Stimulated activated CD8-positive, alpha-beta memory T cell treated with anti-CD3 and anti-CD28 coated beads, Interleukin-7, amount 100 ng/mL, for 48 hours (primary cell): ENCODE results near the gene TTPAL.

ENCODE experiments used
- DNase-seq, 2 donors: peaks; one replicate each; pipeline ENCODE4 v3.0.0-alpha.2; 2020; ENCODE audit warnings: low read depth in 1 of 2; ENCODE audit errors: extremely low read depth in 1 of 2

Gene TTPAL, protein sequence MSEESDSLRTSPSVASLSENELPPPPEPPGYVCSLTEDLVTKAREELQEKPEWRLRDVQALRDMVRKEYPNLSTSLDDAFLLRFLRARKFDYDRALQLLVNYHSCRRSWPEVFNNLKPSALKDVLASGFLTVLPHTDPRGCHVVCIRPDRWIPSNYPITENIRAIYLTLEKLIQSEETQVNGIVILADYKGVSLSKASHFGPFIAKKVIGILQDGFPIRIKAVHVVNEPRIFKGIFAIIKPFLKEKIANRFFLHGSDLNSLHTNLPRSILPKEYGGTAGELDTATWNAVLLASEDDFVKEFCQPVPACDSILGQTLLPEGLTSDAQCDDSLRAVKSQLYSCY

DNA sequence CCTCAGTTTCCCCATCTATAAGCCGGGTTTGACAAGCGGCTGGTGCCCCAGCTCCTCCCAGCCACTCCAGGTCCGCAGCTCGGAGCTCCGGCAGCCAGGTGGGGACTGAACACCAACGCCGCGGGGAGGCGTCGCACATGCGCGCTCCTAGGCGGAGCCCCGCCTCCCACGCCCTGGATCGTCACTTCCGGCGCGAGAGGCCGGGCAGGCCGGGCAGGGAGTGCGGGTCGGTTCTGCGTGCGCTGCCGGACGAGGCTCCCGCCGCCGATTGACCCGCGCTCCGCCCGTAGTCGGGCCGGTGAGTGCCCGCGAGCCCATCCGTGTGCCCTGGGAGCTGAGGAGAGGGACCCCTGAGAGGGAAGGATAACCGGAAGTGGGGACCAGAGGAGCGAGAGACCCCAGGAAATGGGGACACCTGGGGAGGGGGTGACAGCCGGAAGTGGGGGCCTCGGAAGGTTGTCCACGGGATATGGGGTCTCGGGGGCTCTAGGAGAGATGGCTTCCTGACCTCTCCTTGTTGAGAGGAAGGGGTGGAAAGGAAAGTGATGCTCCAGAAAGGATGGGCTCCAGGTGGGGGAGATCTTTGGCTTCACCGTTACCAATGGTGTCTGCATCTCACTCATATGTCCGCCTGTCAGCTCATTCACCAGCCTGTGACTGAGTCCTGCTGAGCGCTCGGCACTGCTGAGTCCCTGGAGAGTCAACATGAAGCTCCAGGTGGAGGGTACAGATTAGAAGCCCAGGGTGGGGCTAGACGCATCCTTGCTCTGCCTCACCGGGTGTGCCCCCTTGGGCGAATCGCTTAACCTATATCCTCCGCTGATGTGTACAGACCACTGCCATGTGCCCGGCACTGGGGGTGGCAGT is at the start of gene TTPAL:
TTPAL (plus strand) TSS at position 181 of the 867 bp plus-strand sequence. CDS start 4,126 bp downstream, outside the sequence.
- DNase-seq = peak; percentile 84

DNA sequence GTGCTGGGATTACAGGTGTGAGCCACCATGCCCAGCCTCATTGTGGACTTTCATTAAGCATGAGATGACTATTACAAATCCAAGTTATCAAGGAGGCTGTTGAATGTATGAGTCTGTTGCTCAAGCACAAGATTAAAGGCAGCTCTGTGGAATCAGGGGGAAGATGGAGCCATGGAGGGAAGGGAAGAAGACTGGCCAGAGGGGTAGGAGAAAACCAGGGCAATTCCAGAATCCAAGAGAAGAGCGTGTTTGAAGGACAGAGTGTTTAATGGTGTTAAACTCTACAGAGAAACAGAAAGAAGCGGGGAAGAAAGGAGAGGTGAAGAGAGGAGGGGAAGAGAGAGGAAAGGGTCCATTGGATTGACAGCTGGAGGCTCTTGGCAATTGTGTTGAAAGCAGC is 49.8 kb upstream of the TTPAL start:
- DNase-seq = no peak

DNA sequence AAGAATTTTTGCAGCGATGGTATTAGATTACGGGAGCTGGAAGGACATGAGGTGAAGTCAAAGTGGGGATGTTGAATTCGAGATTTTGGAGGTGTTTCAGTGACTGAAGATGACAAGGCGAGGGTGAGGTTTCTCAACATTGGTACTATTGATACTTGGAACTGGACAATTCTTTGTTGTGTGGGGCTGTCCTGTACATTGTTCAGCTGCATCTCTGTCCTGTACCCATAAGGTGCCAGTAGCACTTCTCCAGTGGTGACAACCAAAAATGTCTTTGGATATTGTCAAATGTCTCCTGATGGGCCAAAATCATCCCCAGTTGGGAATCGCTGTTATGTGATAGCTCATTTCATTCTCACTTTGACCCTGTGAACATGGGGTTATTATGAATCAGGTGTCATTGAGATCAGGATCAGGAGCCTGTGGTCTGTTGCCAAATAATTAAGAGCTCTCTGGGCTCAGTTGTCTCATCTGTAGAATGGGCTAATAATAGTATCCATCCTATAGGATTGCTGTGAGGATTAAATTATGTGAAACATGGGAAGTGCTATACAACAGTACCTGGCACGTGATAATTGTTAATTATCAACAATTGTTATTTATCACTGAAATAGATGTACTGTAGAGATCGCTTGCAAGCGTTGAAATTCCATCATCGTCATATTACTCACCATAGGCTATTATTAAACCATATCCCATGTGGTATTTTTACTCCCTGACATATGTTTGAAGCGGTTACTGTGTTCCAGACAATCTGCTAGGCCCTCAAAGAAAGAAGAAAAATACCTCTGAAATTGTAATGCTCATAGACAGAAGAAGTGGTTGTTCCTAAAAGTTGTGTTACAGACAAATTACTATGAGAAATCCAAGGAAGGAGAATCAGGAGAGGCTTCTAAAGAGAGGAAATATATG is 48.5 kb upstream of the TTPAL start:
- no peak for DNase-seq

DNA sequence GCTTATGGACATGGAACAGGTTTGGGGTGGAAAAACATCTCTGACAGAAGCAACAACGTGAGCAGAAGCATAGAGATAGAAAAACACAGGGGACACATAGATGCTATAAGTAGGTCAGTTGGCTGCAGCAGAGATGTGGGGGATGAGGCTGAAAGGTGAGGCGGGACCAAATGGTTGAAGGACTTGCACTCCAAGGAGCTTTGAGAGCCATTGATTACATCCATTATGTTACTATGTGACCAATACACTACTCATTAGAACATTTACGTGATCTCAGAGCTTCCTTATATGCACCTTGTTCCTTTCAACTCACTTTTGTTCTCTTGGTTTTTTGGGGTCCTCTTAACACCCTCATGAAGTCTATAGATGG is 47.9 kb upstream of the TTPAL start:
- DNase-seq = no peak

DNA sequence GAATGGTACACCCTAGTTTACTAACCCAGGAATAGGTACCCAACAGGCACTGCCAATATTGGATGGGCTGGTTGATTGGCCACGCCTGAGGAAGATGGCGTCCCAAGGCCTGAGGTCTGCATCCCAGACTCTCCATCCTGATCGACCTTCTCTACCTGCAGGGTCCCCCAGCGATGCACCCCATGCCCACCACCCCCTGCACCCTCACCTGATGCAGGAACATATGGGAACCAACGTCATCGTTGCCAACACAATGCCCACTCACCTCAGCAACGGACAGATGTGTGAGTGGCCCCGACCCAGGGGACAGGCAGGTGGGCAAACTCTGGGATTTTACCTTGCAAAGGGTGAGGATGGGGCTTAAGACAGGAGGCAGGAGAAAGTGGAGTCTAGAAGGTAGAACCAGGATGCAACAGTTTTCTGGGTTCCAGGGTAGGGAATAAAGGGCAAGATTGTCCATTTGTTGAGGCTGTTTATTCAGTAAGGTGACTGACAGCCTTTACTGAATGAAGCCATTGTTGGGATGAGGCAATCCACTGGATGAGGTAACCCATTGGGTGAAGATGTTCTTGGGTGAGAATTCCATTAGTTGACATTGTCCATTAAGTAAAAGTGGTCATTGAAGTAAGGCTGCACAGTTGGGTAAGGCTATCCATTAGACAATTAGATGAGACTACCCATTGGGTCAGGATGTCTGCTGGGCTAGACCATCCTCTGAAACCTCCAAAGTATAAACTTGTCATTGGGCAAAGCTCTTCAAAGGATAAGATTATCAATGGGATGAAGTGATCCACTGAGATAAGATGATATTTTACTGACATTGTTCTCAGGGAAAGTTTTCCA is 47.3 kb upstream of the TTPAL start:
- DNase-seq = no peak

DNA sequence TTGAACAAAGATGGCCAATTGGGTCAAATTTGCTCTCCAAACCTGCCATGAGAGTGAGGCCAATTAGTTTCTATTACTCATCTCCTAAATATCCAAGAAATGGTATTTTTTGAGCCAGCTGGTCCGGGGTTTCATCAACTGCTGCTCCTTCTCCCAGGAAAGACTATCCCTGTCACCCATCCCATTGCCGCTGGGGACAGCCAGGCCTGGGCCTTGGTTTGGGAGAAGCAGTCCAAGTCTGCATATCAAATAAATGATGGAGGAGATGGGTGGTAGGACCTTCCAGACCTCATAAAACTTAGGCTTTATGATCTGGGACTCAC is 46.7 kb upstream of the TTPAL start:
- DNase-seq = no peak

DNA sequence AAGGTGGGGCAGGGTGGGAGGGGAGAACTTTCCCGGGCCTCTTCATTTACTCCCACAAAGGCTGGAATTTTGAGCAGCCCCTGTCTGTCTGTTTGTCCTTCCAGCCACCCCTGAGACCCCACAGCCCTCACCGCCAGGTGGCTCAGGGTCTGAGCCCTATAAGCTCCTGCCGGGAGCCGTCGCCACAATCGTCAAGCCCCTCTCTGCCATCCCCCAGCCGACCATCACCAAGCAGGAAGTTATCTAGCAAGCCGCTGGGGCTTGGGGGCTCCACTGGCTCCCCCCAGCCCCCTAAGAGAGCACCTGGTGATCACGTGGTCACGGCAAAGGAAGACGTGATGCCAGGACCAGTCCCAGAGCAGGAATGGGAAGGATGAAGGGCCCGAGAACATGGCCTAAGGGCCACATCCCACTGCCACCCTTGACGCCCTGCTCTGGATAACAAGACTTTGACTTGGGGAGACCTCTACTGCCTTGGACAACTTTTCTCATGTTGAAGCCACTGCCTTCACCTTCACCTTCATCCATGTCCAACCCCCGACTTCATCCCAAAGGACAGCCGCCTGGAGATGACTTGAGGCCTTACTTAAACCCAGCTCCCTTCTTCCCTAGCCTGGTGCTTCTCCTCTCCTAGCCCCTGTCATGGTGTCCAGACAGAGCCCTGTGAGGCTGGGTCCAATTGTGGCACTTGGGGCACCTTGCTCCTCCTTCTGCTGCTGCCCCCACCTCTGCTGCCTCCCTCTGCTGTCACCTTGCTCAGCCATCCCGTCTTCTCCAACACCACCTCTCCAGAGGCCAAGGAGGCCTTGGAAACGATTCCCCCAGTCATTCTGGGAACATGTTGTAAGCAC is 46.0 kb upstream of the TTPAL start:
- DNase-seq = no peak

DNA sequence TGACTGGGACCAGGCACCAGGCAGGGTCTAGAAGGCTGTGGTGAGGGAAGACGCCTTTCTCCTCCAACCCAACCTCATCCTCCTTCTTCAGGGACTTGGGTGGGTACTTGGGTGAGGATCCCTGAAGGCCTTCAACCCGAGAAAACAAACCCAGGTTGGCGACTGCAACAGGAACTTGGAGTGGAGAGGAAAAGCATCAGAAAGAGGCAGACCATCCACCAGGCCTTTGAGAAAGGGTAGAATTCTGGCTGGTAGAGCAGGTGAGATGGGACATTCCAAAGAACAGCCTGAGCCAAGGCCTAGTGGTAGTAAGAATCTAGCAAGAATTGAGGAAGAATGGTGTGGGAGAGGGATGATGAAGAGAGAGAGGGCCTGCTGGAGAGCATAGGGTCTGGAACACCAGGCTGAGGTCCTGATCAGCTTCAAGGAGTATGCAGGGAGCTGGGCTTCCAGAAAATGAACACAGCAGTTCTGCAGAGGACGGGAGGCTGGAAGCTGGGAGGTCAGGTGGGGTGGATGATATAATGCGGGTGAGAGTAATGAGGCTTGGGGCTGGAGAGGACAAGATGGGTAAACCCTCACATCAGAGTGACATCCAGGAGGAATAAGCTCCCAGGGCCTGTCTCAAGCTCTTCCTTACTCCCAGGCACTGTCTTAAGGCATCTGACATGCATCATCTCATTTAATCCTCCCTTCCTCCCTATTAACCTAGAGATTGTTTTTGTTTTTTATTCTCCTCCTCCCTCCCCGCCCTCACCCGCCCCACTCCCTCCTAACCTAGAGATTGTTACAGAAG is 45.2 kb upstream of the TTPAL start:
- DNase-seq = no peak

DNA sequence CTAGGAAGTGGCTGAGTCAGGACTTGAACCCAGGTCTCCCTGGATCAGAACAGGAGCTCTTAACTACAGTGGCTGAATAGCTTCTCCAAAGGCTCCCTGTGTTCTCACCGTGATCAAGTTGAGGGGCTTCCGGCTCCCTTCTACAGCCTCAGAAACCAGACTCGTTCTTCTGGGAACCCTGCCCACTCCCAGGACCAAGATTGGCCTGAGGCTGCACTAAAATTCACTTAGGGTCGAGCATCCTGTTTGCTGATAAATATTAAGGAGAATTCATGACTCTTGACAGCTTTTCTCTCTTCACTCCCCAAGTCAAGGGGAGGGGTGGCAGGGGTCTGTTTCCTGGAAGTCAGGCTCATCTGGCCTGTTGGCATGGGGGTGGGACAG is 44.6 kb upstream of the TTPAL start:
- DNase-seq = no peak

DNA sequence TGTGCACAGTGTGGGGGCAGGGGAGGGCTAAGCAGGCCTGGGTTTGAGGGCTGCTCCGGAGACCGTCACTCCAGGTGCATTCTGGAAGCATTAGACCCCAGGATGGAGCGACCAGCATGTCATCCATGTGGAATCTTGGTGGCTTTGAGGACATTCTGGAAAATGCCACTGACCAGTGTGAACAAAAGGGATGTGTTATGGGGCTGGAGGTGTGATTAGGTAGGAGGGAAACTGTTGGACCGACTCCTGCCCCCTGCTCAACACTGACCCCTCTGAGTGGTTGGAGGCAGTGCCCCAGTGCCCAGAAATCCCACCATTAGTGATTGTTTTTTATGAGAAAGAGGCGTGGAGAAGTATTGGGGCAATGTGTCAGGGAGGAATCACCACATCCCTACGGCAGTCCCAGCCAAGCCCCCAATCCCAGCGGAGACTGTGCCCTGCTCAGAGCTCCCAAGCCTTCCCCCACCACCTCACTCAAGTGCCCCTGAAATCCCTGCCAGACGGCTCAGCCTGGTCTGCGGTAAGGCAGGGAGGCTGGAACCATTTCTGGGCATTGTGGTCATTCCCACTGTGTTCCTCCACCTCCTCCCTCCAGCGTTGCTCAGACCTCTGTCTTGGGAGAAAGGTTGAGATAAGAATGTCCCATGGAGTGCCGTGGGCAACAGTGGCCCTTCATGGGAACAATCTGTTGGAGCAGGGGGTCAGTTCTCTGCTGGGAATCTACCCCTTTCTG is 44.0 kb upstream of the TTPAL start:
- DNase-seq = no peak

DNA sequence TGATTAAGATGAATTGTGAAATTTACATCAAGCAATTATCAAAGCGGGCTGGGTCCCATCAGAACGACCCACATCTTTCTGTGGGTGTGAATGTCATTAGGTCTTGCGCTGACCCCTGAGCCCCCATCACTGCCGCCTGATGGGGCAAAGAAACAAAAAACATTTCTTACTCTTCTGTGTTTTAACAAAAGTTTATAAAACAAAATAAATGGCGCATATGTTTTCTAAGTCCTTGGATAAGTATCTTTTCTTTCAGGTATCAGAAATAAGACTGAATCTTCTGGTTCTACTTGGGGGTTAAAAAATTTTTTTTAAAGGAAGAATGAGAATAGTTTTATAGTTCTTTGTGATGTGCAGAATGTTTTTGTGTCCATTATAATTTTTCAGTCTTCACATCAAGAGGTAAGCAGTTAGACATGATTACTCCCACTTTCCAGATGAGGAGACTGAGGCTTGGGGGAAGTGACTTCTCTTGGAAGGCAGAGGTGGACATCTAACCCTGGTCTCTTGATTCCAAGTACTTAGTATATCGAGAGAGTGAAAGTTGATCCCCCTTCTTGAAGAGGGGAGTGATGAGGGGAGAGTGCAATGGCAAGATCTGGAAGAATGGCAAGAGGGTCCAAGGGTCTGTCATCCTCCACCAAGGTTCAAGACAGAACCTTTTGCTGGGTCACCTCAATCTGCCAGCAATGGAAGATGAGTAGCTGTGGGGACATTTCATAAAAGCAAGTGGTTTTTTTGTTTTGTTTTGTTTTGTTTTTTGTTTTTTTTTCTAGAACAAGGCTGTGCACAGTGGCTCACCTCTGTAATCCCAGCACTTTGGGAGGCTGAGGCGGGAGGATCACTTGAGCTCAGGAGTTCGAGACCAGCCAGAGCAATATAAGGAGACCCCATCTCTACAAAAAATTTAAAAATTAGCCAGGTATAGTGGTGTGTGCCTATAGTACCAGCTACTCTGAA is 42.8 kb upstream of the TTPAL start:
- no peak for DNase-seq

DNA sequence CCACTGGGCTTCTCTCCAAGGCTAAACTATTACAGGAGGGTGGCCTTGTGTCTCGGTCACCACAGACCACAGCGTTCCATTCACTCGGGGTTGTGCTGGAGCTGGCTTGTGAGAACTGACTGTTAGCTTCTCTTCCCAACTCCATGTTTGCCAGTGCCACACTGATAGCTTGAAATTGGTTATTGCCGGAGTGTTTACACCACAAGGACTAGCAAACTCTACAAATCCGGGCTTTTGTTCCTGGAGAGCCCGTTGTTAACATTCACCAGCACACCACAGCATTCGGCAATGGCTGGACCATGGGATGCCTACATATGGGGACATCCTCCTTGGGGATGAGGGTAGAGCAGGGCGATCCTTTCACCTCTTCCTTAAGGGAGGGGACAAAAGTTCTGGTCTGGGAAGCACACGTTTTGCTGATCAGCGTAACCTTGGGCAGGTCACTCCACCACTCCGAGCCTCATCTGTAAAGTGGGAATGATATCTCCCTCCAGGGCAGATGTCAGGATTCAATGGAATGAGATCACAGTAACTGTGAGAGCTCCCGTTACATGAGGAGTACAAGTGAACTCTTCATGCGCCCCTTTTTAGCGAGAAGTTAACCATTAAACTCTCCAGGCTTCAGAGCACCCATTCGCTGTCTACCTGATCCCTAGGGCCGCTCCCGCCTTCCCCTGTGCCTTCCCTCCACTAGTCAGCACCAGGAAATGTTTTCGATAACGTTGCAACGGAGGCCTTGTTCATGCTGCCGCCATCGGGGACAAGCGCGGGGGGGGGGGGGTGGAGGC is 41.7 kb upstream of the TTPAL start:
- no peak for DNase-seq

DNA sequence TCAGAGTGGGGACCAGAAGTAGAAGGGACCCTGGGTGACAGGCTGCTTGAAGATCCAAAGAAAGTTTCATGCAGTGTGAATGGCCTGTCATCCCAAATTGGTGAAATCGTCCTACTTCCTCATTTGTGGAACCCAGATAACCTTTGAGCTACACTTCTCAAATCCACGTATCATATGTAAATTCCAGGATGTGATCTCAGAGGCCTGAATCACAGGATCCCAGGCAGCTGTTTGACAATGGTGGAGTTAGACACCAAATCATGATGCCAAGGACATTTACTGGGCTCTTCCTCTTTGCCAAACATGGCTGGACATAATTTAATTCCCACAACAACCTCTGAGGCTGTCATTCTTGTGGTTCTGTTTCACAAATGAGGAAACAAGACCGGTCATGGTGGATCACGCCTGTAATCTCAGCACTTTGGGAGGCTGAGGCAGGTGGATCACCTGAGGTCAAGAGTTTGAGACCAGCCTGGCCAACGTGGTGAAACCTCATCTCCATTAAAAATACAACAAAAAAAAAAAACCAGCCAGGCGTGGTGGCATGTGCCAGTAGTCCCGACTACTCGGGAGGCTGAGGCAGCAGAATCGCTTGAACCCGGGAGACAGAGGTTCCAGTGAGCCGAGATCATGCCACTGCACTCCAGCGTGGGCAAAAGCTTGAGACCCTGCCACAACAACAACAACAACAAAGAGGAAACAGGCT is 39.9 kb upstream of the TTPAL start:
- DNase-seq = no peak

DNA sequence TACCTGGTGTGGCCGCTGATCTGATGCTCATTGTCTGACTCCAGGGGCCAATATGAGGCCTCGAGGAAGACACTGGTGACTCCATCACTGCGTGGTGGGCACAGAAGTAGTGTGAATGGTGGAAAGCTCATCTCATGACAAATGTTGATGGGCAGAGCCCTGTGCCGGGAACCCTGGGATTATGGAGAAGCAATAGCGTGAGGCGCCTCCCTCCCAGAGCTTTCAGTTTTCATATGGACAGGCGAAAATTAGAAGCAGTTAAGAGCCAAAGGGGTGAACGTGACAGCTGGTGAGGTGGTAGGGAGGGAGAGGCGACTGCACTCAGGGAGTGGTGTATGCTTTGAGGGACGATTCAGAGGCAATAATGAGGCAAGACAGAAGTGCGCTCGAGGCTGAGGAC is 39.3 kb upstream of the TTPAL start:
- no peak for DNase-seq

DNA sequence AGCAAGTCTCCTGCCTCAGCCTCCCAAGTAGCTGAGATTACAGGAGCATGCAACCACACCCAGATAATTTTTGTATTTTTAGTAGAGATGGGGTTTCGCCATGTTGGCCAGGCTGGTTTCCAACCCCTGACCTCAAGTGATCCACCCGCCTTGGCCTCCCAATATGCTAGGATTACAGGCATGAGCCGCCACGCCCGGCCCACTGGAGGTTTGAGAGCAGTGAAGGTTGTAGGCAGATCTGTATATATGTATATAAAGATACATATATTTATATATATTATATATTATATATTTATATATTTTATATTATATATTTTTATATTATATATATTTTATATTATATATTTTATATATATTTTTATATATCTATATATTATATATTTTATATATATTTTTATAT is 38.2 kb upstream of the TTPAL start:
- no peak for DNase-seq

DNA sequence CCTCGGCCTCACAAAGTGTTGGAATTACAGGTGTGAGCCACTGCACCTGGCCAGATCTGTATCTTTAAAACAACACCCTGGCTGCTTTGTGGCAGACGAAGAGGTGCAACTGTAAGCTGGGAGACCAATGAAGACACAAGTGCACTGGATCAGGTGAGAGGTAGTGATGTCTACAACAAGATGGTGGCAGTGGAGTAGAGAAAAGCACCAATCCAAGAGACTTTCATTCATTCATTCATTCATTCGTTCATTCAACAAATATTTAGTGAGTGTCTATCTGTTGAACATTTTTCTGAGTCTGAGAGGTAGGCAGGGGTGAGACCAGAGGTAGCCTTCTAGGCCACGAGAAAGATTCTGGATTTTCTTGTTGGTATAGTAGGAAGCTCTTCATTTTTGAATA is 36.9 kb upstream of the TTPAL start:
- no peak for DNase-seq
